HG03565 (cell line): Measurements from ENCODE around the gene F7.
"Not testable (repeated sequence)": the region's sequence is repeated elsewhere in the genome, so short reads cannot be mapped to it uniquely, and the experiment has no call there.

Experiments used
- ATAC-seq: cut with Tn5 transposase; IDR thresholded peaks from one replicate; pipeline ENCODE4 v1.9.1; 2021; ENCODE audit warnings: mild to moderate bottlenecking, moderate library complexity; ENCODE audit not compliant: unreplicated experiment

Gene F7

GRCh38 chr13:113105032-113105920 is at the start of gene F7:
TSS of gene F7 (plus strand) at chr13:113105791. CDS start at chr13:113105842, 51 bp downstream.
- no peak for ATAC-seq

GRCh38 chr13:113057084-113057483 is 48.5 kb upstream of the F7 start:
- ATAC-seq, result no peak

- ATAC-seq, result not testable (repeated sequence)
These were observed 48.0 kb upstream of the F7 start for GRCh38 chr13:113057559-113057958.

GRCh38 chr13:113058129-113058987 is 47.2 kb upstream of the F7 start:
- ATAC-seq, result no peak

GRCh38 chr13:113058988-113059850 is 46.4 kb upstream of the F7 start:
- ATAC-seq, result no peak

- ATAC-seq, result no peak
These were observed 45.7 kb upstream of the F7 start for GRCh38 chr13:113059891-113060290.

GRCh38 chr13:113060557-113061270 is 44.9 kb upstream of the F7 start:
- ATAC-seq, result no peak

GRCh38 chr13:113061271-113061625 is 44.3 kb upstream of the F7 start:
- no peak for ATAC-seq

- no peak for ATAC-seq
These were observed 43.7 kb upstream of the F7 start for GRCh38 chr13:113061796-113062425.

GRCh38 chr13:113062691-113063090 is 42.9 kb upstream of the F7 start:
- ATAC-seq, result no peak

GRCh38 chr13:113063091-113063491 is 42.5 kb upstream of the F7 start:
- ATAC-seq, result no peak

- no peak for ATAC-seq
These were observed 41.5 kb upstream of the F7 start for GRCh38 chr13:113064000-113064533.

- ATAC-seq, result no peak
These were observed 40.8 kb upstream of the F7 start for GRCh38 chr13:113064534-113065405.

- ATAC-seq, result no peak
These were observed 40.0 kb upstream of the F7 start for GRCh38 chr13:113065406-113066141.

GRCh38 chr13:113066142-113066455 is 39.5 kb upstream of the F7 start:
- ATAC-seq, result no peak

GRCh38 chr13:113066746-113067145 is 38.8 kb upstream of the F7 start:
- no peak for ATAC-seq

- no peak for ATAC-seq
These were observed 35.5 kb upstream of the F7 start for GRCh38 chr13:113069861-113070805.
